WI38 (cell line): Measurements from ENCODE around the gene DNMT3A.

ENCODE experiments used
- H3K4me3 ChIP-seq: 2 replicates; pipeline ENCODE4 v1.5.1; 2011; ENCODE audit warnings: low read depth, mild to moderate bottlenecking, control low read depth, low read length
- CTCF ChIP-seq: IDR thresholded peaks from 2 replicates; pipeline ENCODE4 v1.5.1; 2012; ENCODE audit warnings: low read depth, mild to moderate bottlenecking, control low read depth, low read length

Gene DNMT3A

GRCh38 chr2:25184254-25184653 is 157.5 kb downstream of the DNMT3A start:
- no peak for TF ChIP-seq CTCF
- no peak overlapping the region for H3K4me3 ChIP-seq

- no peak for TF ChIP-seq CTCF
- no peak overlapping the region for H3K4me3 ChIP-seq
Observed at GRCh38 chr2:25178976-25179375, 162.7 kb downstream of the DNMT3A start.
